Esophagus squamous epithelium (tissue), 5 donors: ENCODE data around the gene RTN3. TPM values are rescaled to one million over a fixed set of nuclear protein-coding genes. Genes with fewer than 3 reads are reported as not detected.

ENCODE experiments used
- DNase-seq: peaks from one replicate; lab custom pipeline; 2025; lab: John Stamatoyannopoulos, UW
- H3K27ac ChIP-seq, 4 donors: fragments of 200-600 bp; sonication (generic); one replicate each; pipeline ENCODE4 v1.5.1; 2016 to 2019; ENCODE audit warnings: mild to moderate bottlenecking in 1 of 4
- H3K27me3 ChIP-seq, 4 donors: fragments of 200-600 bp; sonication (generic); 1 replicate in 3 of 4; 2 replicates in 1 of 4; pipeline versions ENCODE4 v1.5.1 to v1.6.0; 2017 to 2021; ENCODE audit warnings: antibody characterized with exemption in 1 of 4
- H3K36me3 ChIP-seq, 3 donors: fragments of 200-600 bp; sonication (generic); one replicate each; pipeline ENCODE4 v1.5.1; 2016 to 2019
- H3K4me1 ChIP-seq, 3 donors: fragments of 200-600 bp; sonication (generic); one replicate each; pipeline ENCODE4 v1.5.1; 2017 to 2019
- H3K4me3 ChIP-seq, 4 donors: fragments of 200-600 bp; sonication (generic); 1 replicate in 3 of 4; 2 replicates in 1 of 4; pipeline ENCODE4 v1.5.1; 2016 to 2019; ENCODE audit warnings: mild to moderate bottlenecking in 2 of 4, moderate library complexity in 1 of 4
- H3K9me3 ChIP-seq, 3 donors: fragments of 200-600 bp; sonication (generic); one replicate each; pipeline ENCODE4 v1.5.1; 2016 to 2019
- CTCF ChIP-seq, 6 experiments: fragments of 450-650 bp in 4 of 6; fragments of 200-600 bp in 2 of 6; sonication (generic) in 2 of 6; IDR thresholded peaks; one replicate each; pipeline ENCODE4 v1.5.1; 2016 to 2019; ENCODE audit warnings: antibody characterized with exemption in 6 of 6, mild to moderate bottlenecking in 4 of 6, moderate library complexity in 4 of 6
- POLR2A ChIP-seq, 4 donors: fragments of 450-650 bp; IDR thresholded peaks; one replicate each; pipeline ENCODE4 v1.6.1; 2017; ENCODE audit warnings: antibody characterized with exemption in 4 of 4, mild to moderate bottlenecking in 4 of 4, moderate library complexity in 3 of 4
- WGBS, 2 donors: methylation state at CpG; one replicate each; pipeline ENCODE4 v1.1.5; 2018; 5-methylcytosine and 5-hydroxymethylcytosine counted together
- intact Hi-C: fragments of 100-400 bp; cut with DNase I; formaldehyde crosslinking; loops from one replicate; pipeline ENCODE4 v1.15.0; 2022
- total RNA-seq, 4 donors: library from RNA; depleted of rRNA; stranded (reverse); fragments of >200 nt; gene quantifications; one replicate each; pipeline ENCODE4 v1.1.0, GENCODE V29; 2016
- donor health status: DM: yes; HTN: yes; CAD: no.

The RTN3 gene
- total RNA-seq, 4 donors from 2014 or later = 48.0 to 78.3 (median 58.4) TPM

- Histone ChIP-seq H3K27me3 (no peaks in the 10 kb centered on the region), H3K9me3 (no peaks in the 10 kb centered on the region), H3K36me3 (peaks cover 0 to 6% (median 0%) of the 10 kb centered on the region in 3 donors), H3K27ac (peak overlapping the region; percentile 61 to 98 (median 90)), H3K4me1 (peaks cover 28 to 85% (median 50%) of the 10 kb centered on the region in 3 donors), H3K4me3 (no peak overlapping the region)
- WGBS, 2 donors = 35 to 44% methylated on average over 4 of the region's 4 CpGs
- TF ChIP-seq CTCF (IDR thresholded peaks at IDR 0.05) (no peak), POLR2A (IDR thresholded peaks at IDR 0.05) (no peak)
- DNase-seq = no peak
- intact Hi-C loops = no loop called here
Observed at GRCh38 chr11:63666874-63667273, 14.4 kb upstream of the RTN3 start.

- Histone ChIP-seq H3K4me3 (peak overlapping the region in 1 of 4 donors; percentile 1), H3K4me1 (peaks cover 32 to 74% (median 52%) of the 10 kb centered on the region in 3 donors), H3K9me3 (no peaks in the 10 kb centered on the region), H3K27me3 (no peaks in the 10 kb centered on the region), H3K27ac (peak overlapping the region; percentile 61 to 98 (median 90)), H3K36me3 (peaks cover 0 to 6% (median 0%) of the 10 kb centered on the region in 3 donors)
- no peak for TF ChIP-seq POLR2A (IDR thresholded peaks at IDR 0.05)
- no peak for TF ChIP-seq CTCF (IDR thresholded peaks at IDR 0.05)
- no peak for DNase-seq
- 32 to 48% methylated on average over 3 of the region's 3 CpGs for WGBS, 2 donors
- intact Hi-C loops = no loop called here
Observed at GRCh38 chr11:63667995-63668795, 13.1 kb upstream of the RTN3 start.

GRCh38 chr11:63670096-63670432 is 11.2 kb upstream of the RTN3 start:
- intact Hi-C loops = no loop called here
- Histone ChIP-seq H3K9me3 (no peaks in the 10 kb centered on the region), H3K4me1 (peaks cover 32 to 59% (median 49%) of the 10 kb centered on the region in 3 donors), H3K36me3 (peaks cover 0 to 6% (median 0%) of the 10 kb centered on the region in 3 donors), H3K4me3 (peak overlapping the region; percentile 84 to 94 (median 88)), H3K27ac (peak overlapping the region; percentile 98 to 99 (median 98)), H3K27me3 (no peaks in the 10 kb centered on the region)
- WGBS, 2 donors = 14 to 18% methylated on average over 7 of the region's 7 CpGs
- TF ChIP-seq CTCF (IDR thresholded peaks at IDR 0.05) (no peak), POLR2A (IDR thresholded peaks at IDR 0.05) (no peak)
- DNase-seq = no peak

- 2% methylated on average over 11 to 16 of the region's 63 CpGs for WGBS, 2 donors
- Histone ChIP-seq H3K36me3 (peaks cover 0 to 6% (median 0%) of the 10 kb centered on the region in 3 donors), H3K27ac (peak overlapping the region; percentile 98 to 99 (median 98)), H3K27me3 (no peaks in the 10 kb centered on the region), H3K9me3 (no peaks in the 10 kb centered on the region), H3K4me3 (peak overlapping the region; percentile 84 to 94 (median 88)), H3K4me1 (peaks cover 32 to 53% (median 49%) of the 10 kb centered on the region in 3 donors)
- DNase-seq = no peak
- TF ChIP-seq POLR2A (IDR thresholded peaks at IDR 0.05) = no peak
- peak; percentile 18 to 44 (median 24) for TF ChIP-seq CTCF (IDR thresholded peaks at IDR 0.05)
- intact Hi-C loops = no loop called here
Observed at GRCh38 chr11:63670433-63671321, 10.6 kb upstream of the RTN3 start.
